ENCODE measurements around the gene TNIP1. TPM values are rescaled to one million over a fixed set of nuclear protein-coding genes. Genes with fewer than 3 reads are reported as not detected.
A peak's percentile ranks its signal among the peaks of the same experiment; 100 is the strongest.

TNIP1 gene
- total RNA-seq, 1 donor from 2014 or later, result 54.6 TPM

DNA sequence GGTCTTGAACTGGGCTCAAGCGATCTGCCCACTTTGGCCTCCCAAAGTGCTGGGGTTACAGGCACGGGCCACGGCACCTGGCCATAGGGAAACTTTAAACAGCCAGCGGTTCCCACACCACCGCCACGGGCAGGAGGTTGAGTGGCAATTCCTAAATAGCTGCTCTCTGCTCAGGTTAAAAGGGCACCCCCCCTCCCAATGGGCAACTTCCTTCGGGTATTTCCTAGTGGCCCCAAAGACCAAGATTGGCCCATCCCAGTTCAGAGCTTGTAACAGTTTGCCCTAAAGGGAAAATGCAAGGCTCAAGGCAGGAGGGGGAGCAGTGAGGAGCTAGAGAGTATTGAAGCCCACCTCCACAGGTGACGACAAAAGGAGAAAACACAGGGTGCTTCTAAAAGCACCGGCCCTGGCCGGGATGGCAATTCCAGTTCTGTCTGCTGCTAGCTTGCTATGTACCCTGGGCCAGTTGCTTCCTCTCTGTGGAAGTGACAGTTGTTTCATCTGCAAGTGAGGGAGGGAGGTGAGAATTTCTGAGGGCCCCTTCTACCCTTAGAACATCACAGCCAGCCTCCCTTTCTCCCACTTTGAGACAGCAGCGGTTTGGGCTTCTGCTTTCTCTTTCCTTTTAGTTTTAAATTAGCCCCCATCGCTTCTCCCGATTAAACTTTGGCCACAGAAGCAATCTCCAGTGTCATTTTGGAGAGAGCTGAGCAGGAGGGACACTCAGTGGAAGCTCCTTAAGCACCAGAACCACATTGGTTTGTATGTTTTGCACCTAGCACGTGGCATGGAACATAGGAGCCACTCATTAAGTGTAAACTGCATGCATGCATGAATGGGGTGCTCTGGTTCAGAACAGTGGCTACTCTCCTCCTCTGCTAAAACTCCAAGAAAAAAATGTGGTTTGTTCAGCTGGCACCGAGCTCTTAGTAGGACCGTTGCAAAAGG lies 17.3 kb upstream of the TNIP1 start:
- H3K4me1 ChIP-seq, result peaks cover 22 to 33% of the 10 kb centered on the region in 2 donors
- H3K4me3 ChIP-seq, result no peak overlapping the region
- TF ChIP-seq, protein P1, sequence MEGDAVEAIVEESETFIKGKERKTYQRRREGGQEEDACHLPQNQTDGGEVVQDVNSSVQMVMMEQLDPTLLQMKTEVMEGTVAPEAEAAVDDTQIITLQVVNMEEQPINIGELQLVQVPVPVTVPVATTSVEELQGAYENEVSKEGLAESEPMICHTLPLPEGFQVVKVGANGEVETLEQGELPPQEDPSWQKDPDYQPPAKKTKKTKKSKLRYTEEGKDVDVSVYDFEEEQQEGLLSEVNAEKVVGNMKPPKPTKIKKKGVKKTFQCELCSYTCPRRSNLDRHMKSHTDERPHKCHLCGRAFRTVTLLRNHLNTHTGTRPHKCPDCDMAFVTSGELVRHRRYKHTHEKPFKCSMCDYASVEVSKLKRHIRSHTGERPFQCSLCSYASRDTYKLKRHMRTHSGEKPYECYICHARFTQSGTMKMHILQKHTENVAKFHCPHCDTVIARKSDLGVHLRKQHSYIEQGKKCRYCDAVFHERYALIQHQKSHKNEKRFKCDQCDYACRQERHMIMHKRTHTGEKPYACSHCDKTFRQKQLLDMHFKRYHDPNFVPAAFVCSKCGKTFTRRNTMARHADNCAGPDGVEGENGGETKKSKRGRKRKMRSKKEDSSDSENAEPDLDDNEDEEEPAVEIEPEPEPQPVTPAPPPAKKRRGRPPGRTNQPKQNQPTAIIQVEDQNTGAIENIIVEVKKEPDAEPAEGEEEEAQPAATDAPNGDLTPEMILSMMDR (IDR thresholded peaks at IDR 0.05), result no peak
- no peak for DNase-seq (ENCODE audit: low spot score in 2 of 2)
- H3K27ac ChIP-seq, result no peak overlapping the region
- intact Hi-C loops (cut with DNase I), result no loop called here
- H3K27me3 ChIP-seq, result no peaks in the 10 kb centered on the region
- no peaks in the 10 kb centered on the region for H3K9me3 ChIP-seq
- peaks cover 23 to 27% of the 10 kb centered on the region in 2 donors for H3K36me3 ChIP-seq

DNA sequence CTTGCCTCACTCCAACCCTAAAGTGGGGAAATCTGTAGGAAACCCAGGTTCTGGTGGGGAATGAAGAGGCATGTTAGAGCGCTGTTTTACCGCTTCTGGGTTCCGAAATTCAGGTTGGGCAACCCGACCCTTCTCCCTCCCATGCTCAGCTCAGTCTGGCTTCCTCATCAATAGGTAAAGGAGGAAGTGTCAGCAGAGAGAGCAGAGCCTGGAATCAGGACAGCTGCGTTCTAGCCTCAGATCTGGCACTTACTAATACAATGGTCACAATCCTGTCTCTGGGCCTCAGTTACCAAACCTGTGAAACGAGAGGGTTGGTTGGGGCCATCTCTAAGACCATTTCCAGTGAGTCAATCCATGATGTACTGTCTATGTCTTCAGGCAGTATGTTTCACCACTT lies 16.2 kb upstream of the TNIP1 start:
- Histone ChIP-seq H3K4me1 (peaks cover 22 to 37% of the 10 kb centered on the region in 2 donors), H3K36me3 (peaks cover 15 to 17% of the 10 kb centered on the region in 2 donors), H3K27ac (no peak overlapping the region), H3K27me3 (no peaks in the 10 kb centered on the region), H3K9me3 (no peaks in the 10 kb centered on the region), H3K4me3 (no peak overlapping the region)
- intact Hi-C loops (cut with DNase I), result no loop called here
- TF ChIP-seq, protein P1 (IDR thresholded peaks at IDR 0.05), result no peak
- no peak for DNase-seq (ENCODE audit: low spot score in 2 of 2)

DNA sequence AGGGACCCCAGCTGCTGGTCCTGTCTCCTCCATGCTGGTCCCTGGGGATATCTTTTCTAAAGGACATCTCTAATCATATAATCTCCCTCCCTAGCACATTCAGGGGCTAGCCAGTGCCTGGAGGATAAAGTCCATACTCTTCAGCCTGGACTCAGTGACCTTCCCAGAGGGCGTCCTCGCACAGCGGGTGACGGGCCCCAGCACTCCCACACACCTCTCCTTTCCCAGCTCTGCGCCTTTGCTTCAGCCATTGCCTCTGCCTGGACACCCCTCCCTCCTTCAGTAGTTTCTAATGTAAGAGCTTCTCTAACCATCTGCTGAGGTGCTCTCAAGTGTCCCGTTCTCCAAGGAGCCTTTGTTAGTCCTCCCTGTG lies 15.2 kb upstream of the TNIP1 start:
- Histone ChIP-seq H3K27me3 (no peaks in the 10 kb centered on the region), H3K9me3 (no peaks in the 10 kb centered on the region), H3K27ac (peak overlapping the region; percentile 5 to 77), H3K4me1 (peaks cover 19 to 31% of the 10 kb centered on the region in 2 donors), H3K36me3 (peaks cover 6% of the 10 kb centered on the region in 2 donors), H3K4me3 (no peak overlapping the region)
- TF ChIP-seq, protein P1 (IDR thresholded peaks at IDR 0.05), result no peak
- intact Hi-C loops (cut with DNase I), result no loop called here
- no peak for DNase-seq (ENCODE audit: low spot score in 2 of 2)

DNA sequence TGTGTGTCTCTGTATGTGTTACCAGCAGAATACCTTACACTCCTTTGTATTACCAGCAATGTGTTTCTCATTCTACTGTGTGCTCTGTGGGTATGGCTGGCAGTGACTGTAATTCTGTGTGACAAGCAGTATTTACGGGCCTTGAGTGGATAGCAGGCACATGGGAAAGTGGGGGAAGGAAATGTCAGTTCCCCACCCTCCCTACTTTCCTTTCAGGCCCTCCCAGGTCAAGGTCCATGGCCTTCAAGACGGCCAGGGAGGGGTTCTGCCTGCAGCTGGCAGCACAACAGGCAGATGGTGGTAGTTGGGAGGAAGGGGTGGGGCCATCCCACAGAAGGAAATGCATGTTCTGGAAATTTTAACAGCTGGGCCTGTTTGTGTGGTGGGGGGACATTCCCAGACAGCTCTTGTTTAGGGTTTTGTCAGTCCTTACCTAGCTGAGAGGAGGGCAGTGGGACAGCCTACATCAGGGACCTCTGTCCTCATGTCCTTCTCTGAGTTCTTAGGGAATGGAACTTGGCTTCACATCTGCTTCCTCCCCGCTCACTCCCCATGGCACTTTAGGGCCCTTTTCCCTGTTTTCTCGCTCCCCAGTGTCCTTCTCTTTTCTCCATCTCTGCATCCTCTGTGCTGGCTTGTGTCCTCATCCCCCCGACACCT lies 14.6 kb upstream of the TNIP1 start:
- peak overlapping the region; percentile 14 to 77 for H3K27ac ChIP-seq
- H3K4me3 ChIP-seq, result no peak overlapping the region
- H3K36me3 ChIP-seq, result peaks cover under 1% of the 10 kb centered on the region in 2 donors
- H3K27me3 ChIP-seq, result no peaks in the 10 kb centered on the region
- TF ChIP-seq, protein P1 (IDR thresholded peaks at IDR 0.05), result no peak
- H3K9me3 ChIP-seq, result no peaks in the 10 kb centered on the region
- intact Hi-C loops (cut with DNase I), result no loop called here
- DNase-seq (ENCODE audit: low spot score in 2 of 2), result no peak
- H3K4me1 ChIP-seq, result peaks cover 19 to 31% of the 10 kb centered on the region in 2 donors

DNA sequence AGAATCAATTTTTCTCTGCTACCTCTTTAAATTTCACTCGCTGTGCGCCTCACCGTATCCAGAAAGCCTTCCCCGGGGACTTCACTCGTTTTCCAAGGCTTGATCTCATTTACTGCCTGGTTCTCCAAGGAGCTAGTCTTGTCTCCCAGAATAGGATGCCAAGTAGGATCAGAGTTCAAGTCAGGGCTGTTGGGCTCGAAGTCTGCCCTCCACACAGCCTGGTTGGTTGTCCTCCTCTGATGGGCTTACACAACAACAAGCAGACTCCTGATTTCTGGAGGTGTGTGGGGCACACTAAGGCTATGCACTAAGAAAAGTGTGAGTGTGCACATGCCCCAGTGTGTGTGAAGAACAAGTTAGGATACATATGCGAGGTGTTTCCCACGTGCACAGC lies 14.0 kb upstream of the TNIP1 start:
- H3K4me1 ChIP-seq, result peaks cover 19 to 31% of the 10 kb centered on the region in 2 donors
- H3K27ac ChIP-seq, result peak overlapping the region; percentile 77 to 85
- peak overlapping the region in 1 of 2 donors; percentile 27 for H3K4me3 ChIP-seq
- peak in 1 of 2 donors; percentile 69 for DNase-seq (ENCODE audit: low spot score in 2 of 2)
- no peaks in the 10 kb centered on the region for H3K36me3 ChIP-seq
- H3K9me3 ChIP-seq, result no peaks in the 10 kb centered on the region
- no peaks in the 10 kb centered on the region for H3K27me3 ChIP-seq
- TF ChIP-seq, protein P1 (IDR thresholded peaks at IDR 0.05), result no peak
- intact Hi-C loops (cut with DNase I), result no loop called here
